K562 treated with DMSO at 1 percent for 24 hours (cell line): ENCODE results near the gene ALPK1. TPM values are rescaled to one million over a fixed set of nuclear protein-coding genes. Genes with fewer than 3 reads are reported as not detected.

Experiments used
- total RNA-seq: library from RNA; unstranded; fragments of 300-600 nt; gene quantifications from 2 replicates; pipeline ENCODE4 v1.2.3, GENCODE V29; 2022; ENCODE audit warnings: low read depth; ENCODE audit not compliant: insufficient read depth

ALPK1 gene
- total RNA-seq: 12.9 and 13.4 TPM in 2 replicates

DNA sequence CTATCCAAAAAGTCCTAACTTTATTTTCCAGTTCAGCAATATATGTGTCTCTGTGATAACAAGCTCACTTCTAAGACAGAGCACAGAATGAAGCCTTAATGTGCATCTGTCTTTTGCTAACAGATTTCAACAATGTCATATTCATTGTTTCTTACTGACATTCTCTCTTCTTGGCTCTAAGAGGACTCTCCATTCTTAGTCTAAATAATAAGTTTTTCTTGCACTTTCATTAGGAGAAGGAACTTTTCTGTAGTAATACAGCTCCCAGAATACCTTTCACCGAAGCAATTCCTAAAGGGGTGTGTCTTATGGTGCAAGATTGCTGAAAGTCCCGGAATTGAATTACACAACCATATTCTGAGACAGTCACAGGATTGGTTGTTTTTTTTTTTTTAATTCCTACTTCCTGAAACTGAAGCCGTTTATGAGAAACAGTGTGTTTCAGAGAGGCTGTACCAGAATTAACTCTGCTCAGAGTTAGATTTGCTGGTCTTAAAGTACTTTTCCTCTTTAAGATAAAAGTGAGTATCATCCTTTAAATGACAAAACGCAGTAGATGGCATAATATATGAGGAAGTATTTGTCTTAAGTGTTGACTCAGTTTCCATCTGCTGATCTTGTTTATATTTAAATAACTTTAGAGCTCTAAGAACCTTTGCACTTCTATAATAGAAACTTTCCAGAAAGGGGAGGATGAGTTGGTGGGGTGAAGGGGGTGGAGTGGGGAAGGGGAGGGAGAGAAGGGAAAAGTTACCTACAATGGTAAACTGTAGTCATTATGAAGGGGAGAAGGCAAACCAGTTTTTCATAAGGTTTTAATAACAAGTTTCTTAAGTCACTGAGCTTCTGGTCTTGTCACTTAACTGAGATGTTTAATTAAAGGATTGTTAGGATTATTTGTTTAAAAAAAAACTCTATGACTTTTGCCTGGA lies at the start of gene ALPK1:
Gene ALPK1, plus strand, starts transcription at position 421 of the 932 bp plus-strand sequence.

Other genes starting within 250 kb of the ALPK1 start
- gene FAM241A, start 151.9 kb upstream of the ALPK1 start, total RNA-seq: 4.6 and 4.8 TPM in 2 replicates
- gene AP1AR, start 65.6 kb upstream of the ALPK1 start, total RNA-seq: 8.2 and 14.1 TPM in 2 replicates
- 5.6 and 6.2 TPM in 2 replicates for gene TIFA, start 11.5 kb upstream of the ALPK1 start, total RNA-seq
- gene NEUROG2, start 218.8 kb downstream of the ALPK1 start, total RNA-seq: not detected in 2 replicates